Endodermal cell (in vitro differentiated cells): ENCODE measurements around the gene ORC1. TPM values are rescaled to one million over a fixed set of nuclear protein-coding genes. Genes with fewer than 3 reads are reported as not detected.

ENCODE experiments used
- DNase-seq: peaks from one replicate; pipeline ENCODE4 v3.0.0-alpha.2; 2017
- H3K27ac ChIP-seq: 2 replicates; pipeline ENCODE4 v1.5.1; 2013; ENCODE audit warnings: mild to moderate bottlenecking, low read depth, low read length, moderate library complexity
- H3K27me3 ChIP-seq: 2 replicates; pipeline ENCODE4 v1.6.1; 2013; ENCODE audit warnings: mild to moderate bottlenecking, low read length, moderate library complexity; ENCODE audit not compliant: insufficient read depth, control insufficient read depth, poor library complexity, severe bottlenecking
- H3K36me3 ChIP-seq: 2 replicates; pipeline ENCODE4 v1.7.0; 2013; ENCODE audit warnings: mild to moderate bottlenecking, low read length, moderate library complexity; ENCODE audit not compliant: control insufficient read depth, insufficient read depth
- H3K4me1 ChIP-seq: one replicate; pipeline ENCODE4 v1.7.0; 2013; ENCODE audit warnings: low read length; ENCODE audit not compliant: control insufficient read depth, insufficient read depth
- H3K4me3 ChIP-seq: 2 replicates; pipeline ENCODE4 v1.5.1; 2013; ENCODE audit warnings: mild to moderate bottlenecking, low read length, moderate library complexity
- H3K9ac ChIP-seq: 2 replicates; pipeline ENCODE4 v1.6.1; 2013; ENCODE audit warnings: mild to moderate bottlenecking, low read length, moderate library complexity; ENCODE audit not compliant: poor library complexity, severe bottlenecking; ENCODE audit errors: extremely low read depth
- H3K9me3 ChIP-seq: 2 replicates; pipeline ENCODE4 v1.6.1; 2013; ENCODE audit warnings: mild to moderate bottlenecking, low read length, moderate library complexity; ENCODE audit not compliant: control insufficient read depth
- H3K27ac Mint-ChIP-seq: 2 replicates; pipeline ENCODE4 v1.8.0; 2020; ENCODE audit warnings: mixed read lengths
- H3K27me3 Mint-ChIP-seq: 2 replicates; pipeline ENCODE4 v1.8.0; 2021; ENCODE audit warnings: mild to moderate bottlenecking, mixed read lengths; ENCODE audit not compliant: insufficient read depth
- H3K36me3 Mint-ChIP-seq: 2 replicates; pipeline ENCODE4 v1.8.0; 2020; ENCODE audit warnings: low read depth, mixed read lengths
- H3K4me1 Mint-ChIP-seq: 2 replicates; pipeline ENCODE4 v1.8.0; 2020; ENCODE audit warnings: mixed read lengths
- H3K4me3 Mint-ChIP-seq: 2 replicates; pipeline ENCODE4 v1.8.0; 2020; ENCODE audit warnings: mild to moderate bottlenecking, moderate library complexity, mixed read lengths
- H3K9me3 Mint-ChIP-seq: 2 replicates; pipeline ENCODE4 v1.8.0; 2020; ENCODE audit warnings: mild to moderate bottlenecking, mixed read lengths
- WGBS, 2 experiments: methylation state at CpG; one replicate each; pipeline versions ENCODE4 v1.1.5 to v1.1.7; 2013; ENCODE audit warnings: missing lambda C conversion rate in 2 of 2, mixed read lengths in 1 of 2; ENCODE audit not compliant: insufficient coverage in 1 of 2, insufficient read length in 1 of 2; 5-methylcytosine and 5-hydroxymethylcytosine counted together
- total RNA-seq, 2 donors: library from RNA; stranded (reverse); fragmentation: NEBNext Ultra II Directional in 1 of 2; extraction: Animal tissue kit (Norgen Biotek cat#: 25700) in 1 of 2; gene quantifications; 2 replicates in 1 of 2; 3 replicates in 1 of 2; pipeline ENCODE4 v1.2.1, GENCODE V29; 2021
- TF ChIP-seq, protein P1 (sequence below): fragments of 200-600 bp; sonication (generic); conservative IDR thresholded peaks from 2 replicates; pipeline ENCODE4 v1.5.0; 2021; ENCODE audit warnings: antibody characterized with exemption, mild to moderate bottlenecking

Gene ORC1
- total RNA-seq, 2 donors from 2014 or later = 23.0 to 25.5 TPM

DNA sequence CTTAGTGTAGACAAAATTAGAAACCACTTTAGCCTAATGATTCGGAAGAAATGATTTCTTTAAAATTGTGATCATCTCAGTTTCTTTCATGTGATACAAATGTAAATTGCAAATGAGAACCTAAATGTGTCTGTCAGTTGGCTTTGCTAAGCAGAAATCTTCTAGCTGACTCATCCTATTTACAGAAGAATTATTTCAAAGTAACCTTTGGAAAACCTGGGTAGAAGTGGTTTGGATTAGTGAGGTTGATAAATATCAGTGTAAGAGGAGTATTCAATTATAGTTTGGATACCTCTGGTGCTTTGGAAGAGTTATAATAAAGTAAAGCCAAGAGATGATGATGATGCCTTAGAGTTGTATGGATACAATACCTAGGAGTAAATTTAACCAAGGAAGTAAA is 75.6 kb downstream of the ORC1 start:
- Histone ChIP-seq H3K4me1 (no peaks in the 10 kb centered on the region), H3K4me3 (no peak overlapping the region), H3K36me3 (no peaks in the 10 kb centered on the region), H3K9me3 (no peaks in the 10 kb centered on the region), H3K9ac (no peak overlapping the region), H3K27ac (no peak overlapping the region), H3K27me3 (no peaks in the 10 kb centered on the region)
- WGBS, 2 experiments = 87 to 100% methylated on average over 1 of the region's 1 CpG
- Mint-ChIP-seq H3K9me3 (no peaks in the 10 kb centered on the region), H3K4me1 (peaks cover 11% of the 10 kb centered on the region), H3K27me3 (no peaks in the 10 kb centered on the region), H3K4me3 (no peak overlapping the region), H3K27ac (no peak overlapping the region), H3K36me3 (peaks cover 20% of the 10 kb centered on the region)
- DNase-seq = no peak
- TF ChIP-seq, protein P1, sequence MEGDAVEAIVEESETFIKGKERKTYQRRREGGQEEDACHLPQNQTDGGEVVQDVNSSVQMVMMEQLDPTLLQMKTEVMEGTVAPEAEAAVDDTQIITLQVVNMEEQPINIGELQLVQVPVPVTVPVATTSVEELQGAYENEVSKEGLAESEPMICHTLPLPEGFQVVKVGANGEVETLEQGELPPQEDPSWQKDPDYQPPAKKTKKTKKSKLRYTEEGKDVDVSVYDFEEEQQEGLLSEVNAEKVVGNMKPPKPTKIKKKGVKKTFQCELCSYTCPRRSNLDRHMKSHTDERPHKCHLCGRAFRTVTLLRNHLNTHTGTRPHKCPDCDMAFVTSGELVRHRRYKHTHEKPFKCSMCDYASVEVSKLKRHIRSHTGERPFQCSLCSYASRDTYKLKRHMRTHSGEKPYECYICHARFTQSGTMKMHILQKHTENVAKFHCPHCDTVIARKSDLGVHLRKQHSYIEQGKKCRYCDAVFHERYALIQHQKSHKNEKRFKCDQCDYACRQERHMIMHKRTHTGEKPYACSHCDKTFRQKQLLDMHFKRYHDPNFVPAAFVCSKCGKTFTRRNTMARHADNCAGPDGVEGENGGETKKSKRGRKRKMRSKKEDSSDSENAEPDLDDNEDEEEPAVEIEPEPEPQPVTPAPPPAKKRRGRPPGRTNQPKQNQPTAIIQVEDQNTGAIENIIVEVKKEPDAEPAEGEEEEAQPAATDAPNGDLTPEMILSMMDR = no peak

DNA sequence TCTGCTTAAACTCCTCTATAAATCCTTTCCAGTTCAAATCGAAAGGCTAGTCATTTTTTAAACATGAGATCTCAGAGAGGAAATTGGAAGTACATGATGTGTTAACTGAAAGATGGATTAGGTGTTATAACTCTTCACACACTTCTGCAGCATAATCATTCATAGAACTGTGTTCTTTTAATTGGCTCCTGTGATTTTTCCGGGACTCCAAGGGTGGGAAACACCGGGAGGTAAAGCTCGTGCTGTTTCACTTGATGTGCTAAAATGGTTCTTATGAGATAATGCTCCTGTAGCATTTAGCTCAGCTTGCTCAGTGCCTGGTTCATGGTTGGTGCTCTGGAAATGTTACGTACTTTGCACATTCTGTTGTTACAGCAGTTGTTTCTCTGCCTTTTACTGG is 78.4 kb downstream of the ORC1 start:
- no peak overlapping the region for H3K4me3 ChIP-seq
- H3K36me3 Mint-ChIP-seq = peaks cover 22% of the 10 kb centered on the region
- no peak overlapping the region for H3K27ac ChIP-seq
- no peak overlapping the region for H3K4me3 Mint-ChIP-seq
- no peaks in the 10 kb centered on the region for H3K36me3 ChIP-seq
- H3K27me3 Mint-ChIP-seq = no peaks in the 10 kb centered on the region
- H3K9me3 Mint-ChIP-seq = no peaks in the 10 kb centered on the region
- no peak overlapping the region for H3K9ac ChIP-seq
- H3K4me1 Mint-ChIP-seq = peaks cover 11% of the 10 kb centered on the region
- TF ChIP-seq, protein P1 = no peak
- no peak for DNase-seq
- H3K4me1 ChIP-seq = no peaks in the 10 kb centered on the region
- no peaks in the 10 kb centered on the region for H3K27me3 ChIP-seq
- H3K9me3 ChIP-seq = no peaks in the 10 kb centered on the region
- H3K27ac Mint-ChIP-seq = no peak overlapping the region
- 41 to 68% methylated on average over 3 to 5 of the region's 5 CpGs for WGBS, 2 experiments

DNA sequence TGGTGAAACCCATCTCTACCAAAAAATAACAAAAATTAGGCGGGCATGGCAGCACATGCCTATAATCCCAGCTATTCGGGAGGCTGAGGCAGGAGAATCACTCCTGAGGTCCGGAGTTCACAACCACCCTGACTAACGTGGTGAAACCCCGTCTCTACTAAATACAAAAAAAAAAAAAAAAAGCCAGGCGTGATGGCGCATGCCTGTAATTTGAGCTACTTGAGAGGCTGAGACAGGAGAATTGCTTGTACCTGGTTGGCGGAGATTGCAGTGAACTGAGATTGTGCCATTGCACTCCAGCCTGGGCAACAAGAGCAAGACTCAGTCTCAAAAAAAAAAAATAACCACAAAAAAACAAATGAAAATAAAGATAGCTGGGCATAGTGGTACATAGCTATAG is 80.5 kb downstream of the ORC1 start:
- TF ChIP-seq, protein P1 = no peak
- Mint-ChIP-seq H3K27me3 (no peaks in the 10 kb centered on the region), H3K4me1 (peaks cover 10% of the 10 kb centered on the region), H3K9me3 (no peaks in the 10 kb centered on the region), H3K27ac (no peak overlapping the region), H3K4me3 (no peak overlapping the region), H3K36me3 (peaks cover 17% of the 10 kb centered on the region)
- 98 to 100% methylated on average over 4 to 8 of the region's 8 CpGs for WGBS, 2 experiments
- H3K4me3 ChIP-seq = no peak overlapping the region
- no peaks in the 10 kb centered on the region for H3K27me3 ChIP-seq
- no peak overlapping the region for H3K27ac ChIP-seq
- no peaks in the 10 kb centered on the region for H3K9me3 ChIP-seq
- no peaks in the 10 kb centered on the region for H3K4me1 ChIP-seq
- H3K36me3 ChIP-seq = no peaks in the 10 kb centered on the region
- no peak for DNase-seq
- H3K9ac ChIP-seq = no peak overlapping the region

Other genes starting within 250 kb of the ORC1 start
- 10 to 100 TPM; 32.7 to 50.1 TPM for gene CC2D1B, start 38.2 kb downstream of the ORC1 start, total RNA-seq
- gene PRPF38A, start 179 bp upstream of the ORC1 start, total RNA-seq = 10 to 100 TPM; 72.7 to 74.3 TPM
- gene TUT4, start 148.7 kb upstream of the ORC1 start, total RNA-seq = 100 to 1,000 TPM; 131 to 170 TPM
- gene GPX7, start 197.9 kb upstream of the ORC1 start, total RNA-seq = 10 to 100 TPM; 17.8 to 23.7 TPM
- gene SHISAL2A, start 228.7 kb upstream of the ORC1 start, total RNA-seq = 1 to 10 TPM; 1.5 to 5.3 TPM